ENCODE data around the gene MEA1.
A peak's percentile ranks its signal among the peaks of the same experiment; 100 is the strongest.

MEA1 gene

GRCh38 chr6:42970871-42971612, 42.7 kb downstream of the MEA1 start:
- peak; percentile 37 for DNase-seq (ENCODE audit: low spot score)

- DNase-seq (ENCODE audit: low spot score): no peak
Observed at GRCh38 chr6:42969934-42970333, 43.8 kb downstream of the MEA1 start.

- no peak for DNase-seq (ENCODE audit: low spot score)
Observed at GRCh38 chr6:42969431-42969830, 44.3 kb downstream of the MEA1 start.

- no peak for DNase-seq (ENCODE audit: low spot score)
Observed at GRCh38 chr6:42968783-42969182, 45.0 kb downstream of the MEA1 start.

GRCh38 chr6:42968126-42968701, 45.5 kb downstream of the MEA1 start:
- no peak for DNase-seq (ENCODE audit: low spot score)

GRCh38 chr6:42967228-42967627, 46.5 kb downstream of the MEA1 start:
- DNase-seq (ENCODE audit: low spot score): no peak

GRCh38 chr6:42966571-42966970, 47.2 kb downstream of the MEA1 start:
- no peak for DNase-seq (ENCODE audit: low spot score)

GRCh38 chr6:42963855-42964605, 49.7 kb downstream of the MEA1 start:
- peak; percentile 62 for DNase-seq (ENCODE audit: low spot score)

- DNase-seq (ENCODE audit: low spot score): no peak
Observed at GRCh38 chr6:42963179-42963854, 50.4 kb downstream of the MEA1 start.

GRCh38 chr6:42962502-42963178, 51.1 kb downstream of the MEA1 start:
- no peak for DNase-seq (ENCODE audit: low spot score)

GRCh38 chr6:42962096-42962495, 51.6 kb downstream of the MEA1 start:
- no peak for DNase-seq (ENCODE audit: low spot score)

Measured in AG08396 (cell line).